Activated CD4-positive, CD25-positive, alpha-beta regulatory T cell treated with anti-CD3 and anti-CD28 coated beads, Interleukin-2, amount 50 U/mL, for 16 hours (primary cell): Measurements from ENCODE around the gene KIF11.
A peak's percentile ranks its signal among the peaks of the same experiment; 100 is the strongest.
"Not testable (repeated sequence)": the region's sequence is repeated elsewhere in the genome, so short reads cannot be mapped to it uniquely, and the experiment has no call there.

Source experiments
- DNase-seq: peaks from one replicate; pipeline ENCODE4 v3.0.0-alpha.2; 2020; ENCODE audit warnings: low read depth, low spot score

KIF11 gene

DNA sequence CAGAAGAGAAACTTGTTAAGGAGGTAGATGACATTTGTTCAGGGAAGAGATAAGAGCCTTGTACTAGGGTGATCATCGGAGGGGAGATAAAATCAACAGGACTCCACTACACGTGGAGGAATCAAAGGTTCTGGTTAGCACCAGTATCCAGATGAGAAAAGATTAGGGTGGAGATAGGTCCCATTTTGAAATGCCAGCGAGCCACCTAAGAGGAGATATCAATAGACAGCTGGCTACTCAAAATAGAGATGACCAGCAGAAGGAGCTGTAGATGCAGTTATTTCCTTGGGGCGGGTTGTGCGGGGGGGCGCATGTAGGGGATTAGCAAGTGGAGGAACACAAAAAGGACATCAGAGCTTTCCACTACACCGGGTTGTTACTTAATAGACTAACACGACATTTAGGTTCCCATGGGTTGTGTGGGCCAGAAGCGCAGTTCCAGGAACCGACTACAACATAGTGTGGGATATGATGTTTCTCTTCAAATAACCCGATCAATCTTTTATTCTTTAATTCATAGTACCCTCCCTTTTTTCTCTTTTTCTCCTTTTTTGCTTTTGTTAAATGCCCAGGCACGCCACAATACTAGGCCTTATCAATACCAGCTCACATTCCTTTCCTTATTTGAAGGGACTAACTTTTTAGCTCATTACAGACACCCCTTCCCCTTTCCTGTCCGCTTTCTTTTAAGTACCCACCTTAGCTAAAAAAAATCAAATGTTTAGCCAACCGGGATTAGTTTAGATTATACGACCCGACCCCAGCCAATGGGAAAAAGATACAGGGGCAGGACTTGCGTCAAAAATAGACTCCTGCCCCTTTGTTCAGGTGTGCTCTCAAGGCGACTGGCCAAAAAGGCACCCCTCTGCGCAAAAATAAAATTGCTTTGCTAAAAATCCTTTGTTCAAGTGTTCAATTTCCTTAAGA is 2.0 kb upstream of the KIF11 start:
- DNase-seq = no peak

DNA sequence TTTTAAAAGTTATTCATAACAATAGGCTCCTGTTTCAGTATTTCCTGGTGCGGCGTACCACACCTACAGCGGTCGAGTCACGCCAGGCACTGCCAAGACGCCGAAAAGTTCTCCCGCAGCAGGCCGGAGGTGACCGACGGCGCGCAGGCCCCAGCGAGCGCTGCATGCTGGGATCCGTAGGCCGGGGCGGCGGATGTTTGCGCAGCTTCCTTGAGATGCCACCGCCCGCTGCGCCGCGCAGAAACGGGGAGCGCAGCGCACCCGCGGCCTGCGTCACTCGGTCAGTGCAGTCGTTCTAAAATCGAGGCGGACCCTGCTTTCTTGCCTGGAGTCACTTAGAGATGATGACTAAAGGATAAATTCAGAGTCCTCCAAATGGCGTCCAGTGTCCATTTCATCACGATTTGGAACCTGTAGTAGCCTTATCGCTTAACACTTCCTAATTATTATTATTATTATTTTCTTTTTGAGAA is 1.3 kb upstream of the KIF11 start:
- DNase-seq = peak; percentile 75

DNA sequence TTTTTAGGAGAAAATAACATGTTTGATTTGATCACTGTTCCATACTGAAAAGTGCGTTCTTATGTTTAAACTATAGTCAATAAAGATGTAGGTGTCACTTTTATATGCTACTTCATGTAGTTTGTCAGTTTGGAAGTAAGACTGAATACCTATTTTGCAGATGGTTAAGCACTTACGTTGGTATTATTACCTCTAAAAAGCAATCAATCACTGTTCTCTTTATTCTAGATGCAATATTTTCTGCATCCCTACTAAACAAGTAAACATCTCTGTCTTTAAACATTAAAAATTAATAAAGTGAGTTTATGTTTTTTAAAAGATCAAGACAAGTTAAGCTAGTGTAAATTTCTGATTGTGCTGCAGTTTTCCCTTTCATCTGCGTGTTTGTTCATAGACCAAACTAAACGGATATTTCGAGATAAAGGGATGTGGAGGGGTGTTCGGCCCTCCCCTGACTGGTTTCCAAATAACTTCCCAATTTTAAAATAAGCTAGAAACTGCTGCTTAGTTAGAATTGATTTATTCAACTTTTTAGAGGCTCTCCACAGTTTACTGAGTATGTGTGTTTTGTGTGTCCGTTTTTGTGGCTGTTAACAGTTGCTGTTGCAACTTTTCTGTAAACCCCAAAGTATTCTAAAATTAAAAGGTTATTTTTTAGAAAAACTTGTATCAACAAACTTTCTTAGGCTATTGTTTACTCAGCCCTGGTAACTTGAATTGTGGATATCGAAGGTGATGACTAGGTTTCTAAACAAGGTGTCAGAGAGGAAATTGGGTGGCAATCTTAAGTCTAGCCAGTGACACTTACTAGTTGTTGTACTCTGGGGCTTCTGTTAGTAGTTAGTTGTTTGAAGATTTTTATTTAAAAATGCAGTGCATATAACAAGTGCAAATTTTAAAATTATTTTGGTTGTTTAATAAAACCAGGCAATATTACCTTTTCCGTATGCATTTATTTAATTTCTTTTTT is 974 bp downstream of the KIF11 start:
- DNase-seq = no peak

DNA sequence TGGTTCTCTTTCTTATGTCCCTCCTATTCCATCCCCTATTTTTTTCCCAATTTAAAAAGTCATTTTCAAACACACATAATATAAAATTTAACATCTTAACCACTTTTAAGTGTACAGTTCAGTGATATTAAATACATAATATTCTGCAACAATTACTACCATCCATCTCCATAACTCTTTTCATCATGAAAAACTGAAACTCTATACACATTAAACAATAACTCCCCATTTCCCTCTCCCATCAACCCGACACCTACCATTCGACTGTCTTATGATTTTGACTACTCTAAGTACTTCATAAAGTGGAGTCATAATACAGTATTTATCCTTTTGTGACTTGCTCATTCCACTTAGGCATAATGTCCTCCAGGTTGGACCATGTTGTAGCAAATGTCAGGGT is 2.6 kb downstream of the KIF11 start:
- DNase-seq = no peak

DNA sequence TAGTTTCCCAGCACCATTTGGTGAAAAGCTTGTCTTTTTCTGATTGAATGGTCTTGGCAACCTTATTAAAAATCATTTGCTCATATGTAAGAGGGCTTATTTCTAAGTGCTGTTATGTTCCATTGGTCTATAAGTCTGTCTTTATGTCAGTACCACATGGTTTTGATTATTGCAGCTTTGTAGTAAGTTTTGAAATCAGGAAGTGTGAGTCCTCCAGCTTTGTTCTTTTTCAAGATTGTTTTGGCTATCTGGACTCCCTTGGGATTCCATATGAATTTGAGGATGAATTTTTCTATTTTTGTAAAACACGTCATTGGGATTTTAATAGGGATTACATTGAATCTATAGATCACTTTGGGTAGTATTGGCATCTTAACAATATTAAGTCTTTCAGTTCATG is 5.4 kb downstream of the KIF11 start:
- DNase-seq = no peak

DNA sequence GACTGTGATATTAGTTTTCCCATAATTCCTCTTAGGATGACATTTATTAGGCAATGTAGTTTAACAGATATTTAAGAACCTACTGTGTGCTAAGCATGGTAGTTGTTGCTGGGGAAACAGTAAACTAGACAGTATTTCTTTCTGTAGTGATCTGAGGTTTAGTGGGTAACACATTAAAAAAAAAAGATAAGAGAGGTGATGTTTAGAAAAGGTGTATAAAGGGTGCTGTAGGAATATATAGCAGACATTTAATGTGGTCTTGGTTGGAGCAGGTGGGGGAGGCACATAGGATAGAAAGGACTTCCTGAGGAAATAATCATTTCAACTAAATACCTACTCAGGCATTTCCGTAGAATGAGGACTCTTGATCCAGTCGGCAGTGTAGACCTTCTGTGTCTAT is 11.9 kb downstream of the KIF11 start:
- DNase-seq = no peak

DNA sequence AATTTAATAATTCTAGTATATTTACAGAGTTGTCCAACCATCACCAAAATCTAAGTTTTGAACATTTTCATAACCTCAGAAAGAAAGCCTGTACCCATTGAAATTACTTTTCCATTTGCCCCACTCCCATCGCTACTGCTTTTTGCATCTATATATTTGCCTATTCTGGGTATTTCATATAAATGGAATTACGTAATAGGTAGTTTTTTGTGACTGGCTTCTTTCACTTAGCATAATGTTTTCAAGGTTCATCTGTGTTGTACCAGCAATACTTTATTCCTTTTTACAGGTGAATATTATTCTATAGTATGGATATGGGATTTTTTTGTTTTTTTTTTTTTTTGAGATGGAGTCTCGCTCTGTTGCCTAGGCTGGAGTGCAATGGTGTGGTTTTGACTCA is 22.6 kb downstream of the KIF11 start:
- no peak for DNase-seq

DNA sequence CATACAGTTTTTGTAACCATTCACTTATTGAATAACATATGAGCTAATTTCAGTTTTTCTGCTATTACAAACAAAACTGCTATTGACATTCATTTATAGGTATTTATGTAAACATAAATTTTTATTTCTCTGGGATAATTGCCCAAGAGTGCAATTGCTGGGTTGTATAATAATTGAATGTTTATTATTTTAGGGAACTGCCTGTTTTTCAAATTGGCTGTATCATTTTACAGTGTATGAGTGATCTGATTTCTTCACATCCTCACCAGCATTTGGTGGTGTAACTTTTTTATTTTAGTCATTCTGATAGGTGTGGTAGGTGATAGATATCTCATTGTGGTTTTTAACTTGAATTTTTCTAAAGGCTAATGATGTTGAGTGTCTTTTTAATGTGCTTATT is 26.4 kb downstream of the KIF11 start:
- no peak for DNase-seq

DNA sequence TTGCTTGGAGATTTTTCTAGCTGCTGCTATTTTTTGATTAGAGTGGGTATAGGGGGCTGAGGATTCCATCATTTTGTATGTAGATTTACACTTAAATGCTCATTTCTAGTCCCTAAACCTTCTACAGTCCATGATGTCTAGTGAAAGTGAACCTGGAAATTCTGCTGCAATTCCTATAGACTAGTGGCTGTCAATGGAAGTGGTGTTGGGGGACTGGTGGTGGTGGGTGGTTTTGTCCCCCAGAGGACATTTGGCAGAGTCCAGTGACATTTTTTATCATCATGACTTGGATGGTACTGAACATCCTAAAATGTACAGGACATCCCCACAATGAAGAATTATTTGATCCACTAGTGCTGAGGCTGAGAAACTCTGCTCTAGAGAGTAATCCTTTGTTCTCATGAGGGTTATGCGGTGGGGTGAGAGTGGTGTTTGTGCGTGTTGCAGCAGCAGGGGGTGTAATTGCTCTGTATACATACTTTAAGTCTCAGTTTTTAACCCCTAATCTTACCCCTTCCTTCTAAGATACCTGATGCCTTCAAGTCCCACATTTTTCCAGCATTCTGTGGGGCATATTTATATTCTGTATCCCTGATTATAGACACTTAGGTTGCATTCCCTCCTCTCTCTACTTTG is 35.0 kb downstream of the KIF11 start:
- DNase-seq = no peak

DNA sequence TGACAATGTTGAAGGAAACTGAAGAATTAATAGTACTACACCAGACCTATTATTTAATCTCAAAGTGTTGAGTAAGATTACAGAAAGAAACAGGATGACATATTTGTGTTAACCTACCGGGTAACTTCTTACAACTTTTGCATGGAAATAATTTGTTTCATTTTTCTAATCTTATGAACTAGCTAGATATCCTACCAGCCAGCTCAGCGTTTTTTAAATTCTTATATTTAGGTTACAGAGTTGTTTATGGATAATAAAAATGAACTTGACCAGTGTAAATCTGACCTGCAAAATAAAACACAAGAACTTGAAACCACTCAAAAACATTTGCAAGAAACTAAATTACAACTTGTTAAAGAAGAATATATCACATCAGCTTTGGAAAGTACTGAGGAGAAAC is 37.0 kb downstream of the KIF11 start:
- DNase-seq = no peak

DNA sequence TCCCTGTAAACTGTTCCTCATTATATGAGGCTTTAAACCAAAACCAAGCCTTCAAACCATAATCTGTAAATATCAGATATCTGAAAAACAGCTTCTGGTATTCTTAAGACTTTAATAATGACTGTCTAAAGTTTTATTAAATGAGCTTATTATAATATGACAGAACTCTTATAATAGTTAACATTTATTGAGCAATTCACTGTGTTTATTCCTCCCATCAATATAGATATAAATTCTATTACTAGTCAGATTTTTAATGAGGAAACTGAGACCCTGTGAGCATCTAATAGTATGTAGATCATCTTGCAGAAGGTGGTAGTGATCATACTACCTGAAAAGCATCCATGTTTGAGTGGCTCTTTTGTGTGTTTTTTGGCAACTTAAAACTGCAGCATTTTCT is 45.1 kb downstream of the KIF11 start:
- no peak for DNase-seq

DNA sequence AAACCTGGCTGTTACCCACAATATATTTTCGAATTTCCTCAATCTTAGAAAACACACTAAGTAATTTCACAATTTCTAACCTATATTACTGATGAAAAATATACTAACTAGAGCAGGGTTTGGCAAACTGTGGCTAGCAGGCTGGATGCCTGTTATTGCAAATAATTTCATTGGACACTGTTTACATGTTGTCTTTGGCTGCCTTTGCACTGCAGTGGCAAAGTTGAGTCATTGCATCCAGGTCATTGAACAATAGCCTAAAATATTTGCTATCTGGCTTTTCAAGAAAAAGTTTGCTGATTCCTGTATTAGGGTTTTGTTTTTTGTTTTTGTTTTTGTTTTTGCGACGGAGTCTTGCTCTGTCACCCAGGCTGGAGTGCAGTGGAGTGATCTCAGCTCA is 47.2 kb downstream of the KIF11 start:
- DNase-seq = no peak

DNA sequence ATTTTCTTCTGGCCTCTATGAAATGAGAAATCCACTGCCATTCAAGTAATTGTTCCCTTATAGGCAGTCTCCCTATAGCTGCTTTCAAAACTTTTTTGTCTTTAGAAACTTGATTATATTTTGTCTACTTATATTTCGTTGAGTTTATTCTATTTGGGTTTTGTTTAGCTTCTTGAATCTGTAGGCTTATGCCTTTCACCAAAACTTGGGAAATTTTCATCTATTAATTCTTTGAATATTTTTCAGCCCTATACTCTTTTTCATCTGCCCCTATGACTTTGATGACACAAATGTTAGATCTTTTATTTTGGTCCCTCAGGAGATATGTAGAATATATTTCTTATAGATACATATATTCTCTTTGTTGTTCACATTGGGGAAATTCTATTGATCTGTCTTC is 48.6 kb downstream of the KIF11 start:
- no peak for DNase-seq

DNA sequence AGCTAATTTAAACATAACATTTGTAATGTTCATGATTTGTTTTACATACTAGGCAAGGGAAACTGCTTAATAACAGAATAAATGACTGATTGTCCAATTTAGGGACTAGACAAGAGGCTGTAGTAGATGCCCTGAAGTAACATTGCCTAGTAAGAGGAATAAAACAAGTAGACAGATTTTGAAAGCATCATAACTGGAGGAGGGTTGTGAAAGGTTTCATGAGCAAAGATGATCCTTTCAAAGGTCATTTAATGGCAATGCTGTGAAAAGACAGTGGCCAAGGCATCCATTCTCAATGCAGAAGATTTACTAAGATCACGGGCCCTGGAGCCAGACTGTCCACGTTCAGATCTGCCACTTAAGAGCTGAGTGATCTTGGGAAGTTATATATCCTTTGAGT is 52.0 kb downstream of the KIF11 start:
- DNase-seq = no peak

DNA sequence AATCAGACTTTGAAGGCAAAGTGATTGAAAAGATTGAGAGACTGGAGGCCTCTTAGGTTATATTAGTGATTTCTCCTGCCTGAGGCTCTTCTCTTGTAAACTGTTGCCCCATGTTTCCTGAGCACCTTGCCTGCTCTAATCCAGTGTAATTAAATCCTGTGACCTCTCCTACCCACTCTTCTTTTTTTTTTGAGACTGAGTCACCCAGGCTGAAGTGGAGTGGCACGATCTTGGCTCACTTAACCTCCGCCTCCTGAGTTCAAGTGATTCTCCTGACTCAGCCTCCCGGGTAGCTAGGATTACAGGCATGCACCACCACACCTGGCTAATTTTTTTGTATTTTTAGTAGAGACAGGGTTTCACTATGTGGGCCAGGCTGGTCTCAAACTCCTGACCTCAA is 57.9 kb downstream of the KIF11 start:
- not testable (repeated sequence) for DNase-seq

DNA sequence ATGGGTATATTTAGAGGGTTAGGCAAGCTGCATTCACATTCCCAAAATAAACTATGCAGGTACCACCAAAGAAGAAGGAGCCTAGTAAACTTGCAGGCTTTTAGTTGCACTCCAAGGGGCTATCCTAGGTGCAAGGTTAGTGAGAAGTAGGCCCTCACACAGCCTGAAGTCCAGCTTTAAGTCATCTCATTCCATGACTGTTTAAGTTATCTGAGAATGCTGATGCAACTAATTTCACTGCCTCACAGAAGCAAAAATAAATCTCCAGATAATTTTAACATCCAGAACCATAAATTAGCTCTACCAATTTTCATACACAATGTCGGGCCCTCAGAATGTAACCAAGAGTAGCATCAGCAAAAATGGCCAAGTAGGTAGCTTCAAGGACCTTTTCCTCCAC is 62.5 kb downstream of the KIF11 start:
- DNase-seq = no peak

DNA sequence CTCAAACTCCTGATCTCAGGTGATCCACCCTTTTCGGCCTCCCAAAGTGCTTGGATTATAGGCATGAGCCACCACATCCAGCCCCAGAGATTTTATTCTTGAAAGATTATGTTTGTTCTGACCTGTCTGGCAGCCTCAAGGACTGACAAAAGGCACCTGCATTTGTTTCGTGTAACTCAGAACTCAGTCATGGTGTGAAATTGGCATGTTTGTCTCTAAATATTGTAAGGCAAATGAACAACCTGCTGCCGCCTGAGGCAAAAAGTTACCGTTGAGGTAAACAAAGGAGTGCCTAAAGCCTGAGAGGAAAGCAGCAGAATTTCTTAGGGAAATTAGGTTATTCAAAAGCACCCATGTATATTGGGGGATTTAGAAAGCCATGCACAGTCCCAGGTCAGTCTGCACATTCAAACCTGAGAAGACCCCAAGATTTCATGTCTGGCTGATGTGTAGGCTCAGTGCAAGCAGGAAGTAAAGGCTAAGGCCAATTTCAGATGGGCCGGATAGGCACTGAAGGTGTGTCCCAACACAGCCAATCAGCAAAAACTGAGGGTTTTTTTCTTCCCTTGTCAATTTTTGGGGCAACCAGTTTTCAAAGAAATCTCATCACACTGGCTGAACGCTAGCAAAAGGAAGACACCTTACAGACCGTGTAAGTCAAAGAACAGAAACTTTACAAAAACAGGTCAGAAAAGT is 63.5 kb downstream of the KIF11 start:
- no peak for DNase-seq

DNA sequence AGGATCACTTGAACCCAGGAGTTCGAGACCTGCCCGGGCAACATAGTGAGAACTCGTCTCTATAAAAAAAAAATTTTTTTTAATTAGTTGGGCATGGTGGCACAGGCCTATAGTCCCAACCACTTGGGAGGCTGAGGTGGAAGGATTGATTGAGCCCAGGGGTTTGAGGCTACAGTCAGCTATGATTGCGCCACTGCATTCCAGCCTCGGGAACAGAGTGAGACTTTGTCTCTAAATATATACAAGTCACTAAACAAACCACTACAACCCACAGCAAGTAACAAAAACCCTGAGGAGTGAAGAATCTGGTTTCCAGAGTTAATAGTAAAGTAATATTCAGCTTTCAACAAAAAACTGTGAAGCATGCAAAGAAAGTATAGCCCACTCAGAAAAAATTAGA is 64.1 kb downstream of the KIF11 start:
- DNase-seq = no peak

DNA sequence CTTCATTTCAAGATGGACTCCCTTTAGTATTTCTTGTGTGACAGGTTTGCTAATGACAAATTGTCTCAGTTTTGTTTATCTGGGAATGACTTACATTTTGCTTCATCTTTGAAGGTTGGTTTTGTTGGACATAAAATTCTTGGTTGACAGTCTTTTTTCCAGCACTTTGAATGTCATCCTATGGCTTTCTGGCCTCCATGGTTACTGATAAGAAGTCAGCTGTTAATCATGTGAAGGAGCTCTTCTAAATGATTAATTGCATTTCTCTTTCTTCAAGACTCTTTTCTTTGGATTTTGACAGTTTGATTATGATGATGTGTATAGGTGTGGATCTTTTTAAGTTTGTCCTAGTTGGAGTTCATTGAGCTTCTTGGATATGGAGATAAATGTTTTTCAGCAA is 69.9 kb downstream of the KIF11 start:
- no peak for DNase-seq

DNA sequence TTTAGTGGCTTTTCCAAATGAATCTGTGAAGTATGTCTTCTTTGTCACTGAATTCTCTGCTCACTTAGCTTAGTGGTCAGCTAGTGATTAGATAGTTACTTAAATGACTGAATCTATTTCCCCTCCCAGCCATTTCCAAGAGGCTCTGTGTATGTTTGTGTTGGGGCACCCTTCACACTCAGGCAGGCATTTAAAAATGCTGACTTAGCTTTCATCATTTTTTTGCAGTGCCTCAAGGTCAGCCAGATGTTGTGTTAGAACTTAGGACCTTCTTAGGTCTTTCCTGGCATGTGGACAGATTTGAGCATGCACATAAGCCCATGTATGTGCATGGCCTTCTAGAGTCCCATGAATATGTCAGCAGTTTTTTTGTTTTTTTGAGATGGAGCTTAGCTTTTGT is 71.4 kb downstream of the KIF11 start:
- no peak for DNase-seq

DNA sequence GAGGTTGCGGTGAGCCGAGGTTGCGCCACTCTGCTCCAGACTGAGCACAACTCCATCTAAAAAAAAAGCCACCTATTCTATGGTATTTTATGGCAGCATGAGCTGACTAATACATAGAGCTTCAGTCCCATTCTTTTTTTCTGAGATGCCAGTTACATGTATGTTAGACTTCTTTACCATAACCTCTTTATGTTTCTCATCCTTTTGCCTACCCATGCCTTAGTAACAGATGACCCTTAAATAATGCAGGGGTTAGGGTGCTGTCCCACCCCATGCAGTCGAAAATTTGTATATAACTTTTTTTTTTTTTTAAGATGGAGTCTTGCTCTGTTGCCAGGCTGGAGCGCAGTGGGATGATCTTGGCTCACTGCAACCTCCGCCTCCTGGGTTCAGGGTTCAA is 74.1 kb downstream of the KIF11 start:
- DNase-seq = no peak
